NCI-H526 (cell line): ENCODE measurements around the gene FOXO3.

Experiments used
- DNase-seq, 2 experiments: peaks; one replicate each; lab custom pipeline; 2025; lab: John Stamatoyannopoulos, UW

Gene FOXO3

GRCh38 chr6:108574457-108575141 is 13.9 kb downstream of the FOXO3 start:
- no peak for DNase-seq

- DNase-seq, result no peak
Observed at GRCh38 chr6:108575905-108576494, 15.3 kb downstream of the FOXO3 start.

DNA sequence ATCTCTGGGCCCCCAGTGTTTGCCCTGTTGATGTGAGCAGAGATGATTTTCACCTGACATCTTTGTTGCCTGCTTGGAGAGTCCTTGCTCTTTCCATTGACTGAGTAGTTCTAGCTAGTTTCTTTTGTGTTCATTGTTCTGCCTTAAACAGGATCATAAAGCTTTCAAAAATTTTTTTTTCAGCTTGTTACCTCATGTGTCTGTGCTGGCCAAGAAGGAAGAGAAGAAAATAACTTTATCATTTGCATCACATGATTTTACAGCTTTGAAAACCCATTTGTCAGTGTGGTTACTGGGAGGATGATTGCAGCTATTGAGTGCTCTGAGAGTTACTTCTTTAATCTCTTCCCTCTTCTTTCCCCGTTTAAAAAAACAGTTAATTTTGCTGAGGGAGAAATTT is 16.0 kb downstream of the FOXO3 start:
- DNase-seq, result no peak

- no peak for DNase-seq
Observed at GRCh38 chr6:108578166-108578565, 17.4 kb downstream of the FOXO3 start.

DNA sequence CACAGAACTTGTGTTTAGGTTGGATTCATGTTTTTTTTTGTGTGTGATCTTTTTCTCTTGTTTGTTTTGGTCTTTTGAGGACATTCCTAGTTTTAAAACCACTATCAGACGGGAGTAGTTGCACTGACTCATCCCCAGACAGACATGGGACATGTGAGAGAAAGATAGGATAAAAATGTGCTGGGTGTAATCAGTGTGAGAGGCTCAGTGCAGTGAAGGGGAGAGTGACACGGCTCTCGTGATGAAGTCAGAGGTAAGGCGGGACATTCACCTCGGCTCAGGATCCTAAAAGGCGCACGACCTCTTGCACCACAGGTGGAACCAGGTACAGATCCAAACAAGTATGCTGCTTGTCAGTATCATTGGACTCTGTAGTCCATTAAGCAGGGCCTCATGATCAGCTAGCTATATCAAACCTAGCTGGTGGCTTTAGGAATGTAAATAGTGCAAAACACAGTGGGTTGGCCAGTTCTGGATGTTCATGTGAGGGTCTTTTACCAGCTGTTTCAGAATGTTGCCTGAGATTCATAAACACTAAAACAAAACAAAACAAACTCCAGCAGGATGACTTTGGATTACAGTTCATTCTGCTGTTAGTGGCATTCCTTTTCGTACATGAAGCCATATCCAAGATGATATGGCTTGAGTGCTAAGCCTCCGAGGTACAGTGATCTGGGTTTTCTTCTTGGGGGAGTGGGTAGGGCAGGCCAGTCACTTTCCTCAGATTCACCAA is 18.0 kb downstream of the FOXO3 start:
- DNase-seq, result no peak

DNA sequence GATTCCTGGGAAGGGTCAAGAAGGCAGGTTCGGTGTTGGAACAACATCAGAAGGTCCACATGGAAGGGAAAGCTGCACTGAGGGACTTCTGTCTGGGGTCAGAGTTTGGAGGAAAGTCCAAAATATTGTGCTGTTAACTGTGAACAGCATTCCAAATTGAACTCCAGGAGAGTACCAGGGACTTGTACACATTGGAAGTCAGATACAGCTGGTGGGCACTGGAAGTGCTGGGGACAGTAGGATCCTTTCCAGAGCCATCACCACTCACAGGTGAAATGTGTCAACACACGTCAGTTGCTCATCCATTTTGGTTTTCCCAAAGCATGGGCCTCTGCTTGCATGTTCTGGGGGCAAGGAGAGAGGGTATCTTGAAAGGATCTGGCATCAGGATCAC is 18.6 kb downstream of the FOXO3 start:
- DNase-seq, result no peak

DNA sequence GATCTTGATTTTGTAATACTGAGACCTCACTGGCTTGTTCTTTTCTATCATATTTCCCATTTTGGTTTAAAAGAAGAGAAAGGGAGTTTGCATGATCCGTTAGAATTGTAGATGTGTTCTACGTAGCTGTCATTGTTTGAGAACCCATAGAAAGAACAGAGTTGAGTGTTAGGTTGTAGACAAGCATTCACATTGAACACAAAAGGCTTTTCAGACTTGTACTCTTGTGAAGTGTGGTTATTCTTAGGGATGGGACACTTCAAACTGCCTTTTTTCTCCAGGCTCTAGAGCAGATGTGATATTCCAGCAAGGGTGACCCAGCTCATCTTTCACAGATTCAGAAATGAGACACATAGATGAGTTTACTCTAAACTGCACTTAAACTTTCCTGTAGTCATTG is 19.9 kb downstream of the FOXO3 start:
- no peak for DNase-seq

GRCh38 chr6:108581237-108581931 is 20.7 kb downstream of the FOXO3 start:
- peak in 1 of 2 experiments; percentile 15 for DNase-seq

- no peak for DNase-seq
Observed at GRCh38 chr6:108581932-108582475, 21.3 kb downstream of the FOXO3 start.

- no peak for DNase-seq
Observed at GRCh38 chr6:108582618-108583017, 21.9 kb downstream of the FOXO3 start.

DNA sequence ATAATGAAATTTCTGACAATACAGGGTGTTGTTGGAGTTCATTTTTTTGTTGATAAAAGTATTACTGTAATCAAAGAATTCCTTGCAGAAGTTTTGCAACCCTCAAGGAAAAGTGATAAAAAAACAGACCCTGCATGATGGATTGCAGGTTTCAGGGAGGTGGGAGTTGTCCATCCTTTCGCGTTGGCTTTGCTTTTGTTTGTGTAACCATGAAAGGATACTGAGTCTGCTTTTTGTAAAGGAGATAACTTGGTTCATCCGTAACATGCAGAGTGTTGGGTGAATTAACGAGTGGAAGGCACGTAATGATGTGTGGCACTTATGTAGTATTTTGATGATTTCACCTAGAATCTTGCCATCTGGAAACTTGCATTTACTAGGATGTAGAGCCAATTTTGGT is 23.6 kb downstream of the FOXO3 start:
- DNase-seq, result no peak

- DNase-seq, result no peak
Observed at GRCh38 chr6:108585359-108585758, 24.6 kb downstream of the FOXO3 start.

DNA sequence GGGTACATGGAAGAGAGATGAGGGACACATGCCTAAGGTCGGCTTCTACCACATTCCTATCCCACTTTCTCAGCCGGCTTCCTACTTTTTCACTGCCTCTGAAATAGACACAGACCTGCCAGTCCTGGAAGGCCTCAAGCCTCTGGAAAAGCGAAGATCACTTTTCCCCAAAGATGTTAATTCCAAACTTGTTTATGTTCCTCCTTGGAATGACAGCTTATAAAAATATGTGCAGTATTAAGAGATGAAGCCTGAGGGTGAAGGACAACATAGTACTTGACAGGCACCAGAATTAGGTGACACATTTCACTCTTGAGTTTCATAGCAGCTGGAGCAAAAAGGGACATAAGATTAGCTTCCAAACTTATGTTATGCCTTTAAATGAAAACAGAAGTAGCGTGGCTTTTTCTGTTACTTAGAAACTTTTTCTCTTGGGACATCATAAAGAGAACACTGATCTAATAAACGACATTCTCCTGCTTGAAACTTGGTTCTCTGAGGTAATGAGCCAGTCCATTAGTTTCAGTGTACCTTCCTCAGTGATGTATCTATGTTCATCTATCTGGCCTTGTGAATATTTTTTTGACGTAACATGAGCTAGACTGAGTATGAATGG is 25.3 kb downstream of the FOXO3 start:
- DNase-seq, result no peak

GRCh38 chr6:108587258-108588059 is 26.7 kb downstream of the FOXO3 start:
- DNase-seq, result peak; percentile 93 to 95

DNA sequence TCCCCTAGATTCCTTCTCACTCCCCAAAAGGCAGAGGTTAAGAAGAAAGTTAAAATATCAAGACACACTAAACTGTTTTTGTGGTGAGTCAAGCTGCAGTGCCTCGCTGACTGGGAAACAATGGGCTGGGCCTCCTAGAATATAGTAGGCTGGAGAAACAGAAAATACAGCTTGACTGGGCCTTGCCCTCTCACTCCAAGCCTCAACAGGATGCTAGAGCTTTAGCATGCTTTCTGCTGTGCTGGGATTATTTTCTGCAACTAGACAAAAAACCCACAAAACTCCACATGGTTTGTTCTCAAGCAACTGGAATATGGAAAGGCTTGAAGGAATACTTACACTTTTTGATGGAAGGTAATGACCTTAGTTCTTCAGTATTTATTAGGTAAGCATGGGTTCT is 27.9 kb downstream of the FOXO3 start:
- peak in 1 of 2 experiments; percentile 10 for DNase-seq

DNA sequence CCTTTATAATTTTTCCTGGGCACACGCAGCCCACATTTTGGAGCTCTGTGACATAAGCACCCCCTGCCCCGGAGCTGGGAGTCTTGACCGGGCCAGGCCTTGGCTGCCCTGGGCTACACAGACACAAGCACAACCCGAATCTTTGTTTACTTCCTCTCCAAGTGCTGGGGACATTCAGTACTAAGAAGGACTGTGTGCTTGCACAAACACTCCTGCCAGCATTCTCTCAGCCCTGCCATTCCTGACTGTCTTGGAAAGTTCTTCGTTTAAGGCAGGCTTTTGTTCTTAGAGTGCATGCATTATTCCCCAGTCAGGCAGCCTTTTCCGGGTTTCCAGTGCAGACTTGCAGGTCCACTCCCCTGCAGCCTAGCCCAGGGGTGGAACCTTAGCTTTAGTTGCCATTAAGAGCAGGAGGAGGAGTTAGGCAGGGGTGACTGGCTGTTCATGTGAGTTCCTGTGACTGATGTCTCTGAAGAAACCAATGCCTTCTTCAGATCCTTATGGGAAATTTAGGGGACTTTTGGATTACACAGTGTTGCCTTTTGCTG is 28.6 kb downstream of the FOXO3 start:
- peak; percentile 66 to 81 for DNase-seq

- DNase-seq, result no peak
Observed at GRCh38 chr6:108591040-108591816, 30.5 kb downstream of the FOXO3 start.

GRCh38 chr6:108592371-108593337 is 31.9 kb downstream of the FOXO3 start:
- DNase-seq, result peak in 1 of 2 experiments; percentile 20

GRCh38 chr6:108594151-108594550 is 33.4 kb downstream of the FOXO3 start:
- DNase-seq, result no peak
